Measurements from ENCODE around the gene KDM2B.
"Not testable (repeated sequence)": the region's sequence is repeated elsewhere in the genome, so short reads cannot be mapped to it uniquely, and the experiment has no call there.

Gene KDM2B

DNA sequence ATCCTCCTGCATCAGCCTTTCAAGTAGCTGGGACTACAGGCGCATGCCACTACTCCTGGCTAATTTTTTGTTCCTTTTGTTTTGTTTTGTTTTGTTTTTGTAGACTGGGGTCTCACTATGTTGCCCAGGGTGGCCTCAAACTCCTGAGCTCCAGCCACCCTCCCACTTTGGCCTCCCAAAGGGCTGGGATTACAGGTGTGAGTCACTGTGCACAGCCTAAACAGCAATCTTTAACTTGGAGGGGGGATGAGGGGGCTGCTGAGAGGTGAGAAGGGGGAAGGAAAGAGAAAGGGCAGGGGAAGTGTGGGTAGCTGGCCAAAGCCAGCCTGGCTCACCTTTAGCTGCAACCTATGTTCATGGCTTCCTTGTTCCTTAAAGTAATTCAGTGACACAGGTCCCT is 77.4 kb downstream of the KDM2B start:
- no peak for DNase-seq (ENCODE audit: low read depth in 2 of 2)

DNA sequence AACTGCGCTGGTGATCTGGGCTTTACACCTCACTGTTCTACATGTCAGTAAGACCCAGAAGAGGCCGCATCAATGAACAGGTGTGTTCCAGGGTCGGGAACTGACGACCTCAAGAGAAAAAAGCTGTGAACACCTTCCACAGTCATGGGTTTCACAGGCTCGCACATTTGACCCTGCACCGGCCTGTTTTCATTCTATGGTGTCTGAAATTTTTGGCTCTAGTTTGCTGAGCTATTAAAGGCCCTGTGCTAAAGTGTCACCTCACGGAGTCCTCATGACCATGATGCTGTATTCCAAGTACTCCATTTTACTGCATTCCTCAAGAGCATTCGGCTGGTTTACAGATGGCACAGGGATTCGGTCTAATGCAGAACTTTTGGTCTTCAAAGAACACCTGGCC is 78.9 kb downstream of the KDM2B start:
- no peak for DNase-seq (ENCODE audit: low read depth in 2 of 2)

DNA sequence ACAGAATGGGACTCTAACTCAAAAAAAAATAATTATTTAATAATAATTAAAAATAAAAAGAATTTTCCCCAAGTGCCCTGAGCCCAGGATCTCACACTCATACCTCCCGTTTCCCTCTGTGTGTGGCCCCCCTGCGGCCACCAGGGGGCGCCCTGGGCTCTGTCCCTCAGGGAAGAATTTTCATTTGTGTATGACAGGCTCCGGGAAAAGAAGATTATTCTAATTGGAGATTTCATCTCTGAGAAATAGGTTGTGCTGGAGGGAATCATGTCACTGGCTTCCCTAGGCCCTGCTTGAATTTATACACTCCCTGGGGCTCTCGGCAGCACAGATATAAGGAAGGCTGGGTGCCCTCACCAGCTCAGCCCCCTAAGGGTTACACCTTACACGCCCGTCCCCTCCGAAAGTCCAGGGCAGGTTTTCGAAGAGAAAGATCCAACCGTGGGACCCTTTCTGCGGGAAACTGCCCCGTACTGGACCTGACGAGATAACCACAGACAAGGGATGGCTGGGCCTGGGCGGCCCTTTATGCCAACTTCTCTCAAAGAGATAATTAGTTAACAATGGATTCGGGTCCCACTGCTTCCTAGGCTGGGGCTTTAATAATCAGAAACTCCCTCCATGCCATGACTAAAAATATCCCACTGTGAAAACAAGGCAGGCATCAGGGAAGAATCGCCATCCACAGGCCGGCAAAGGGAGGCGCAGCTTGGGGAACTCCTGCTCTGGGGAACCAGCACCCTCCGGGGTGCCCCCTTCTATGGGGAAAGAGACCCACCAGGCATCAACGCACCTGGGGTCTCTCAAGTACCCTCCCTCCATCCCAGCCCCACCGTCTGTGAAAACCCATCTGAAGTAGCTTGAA is 80.7 kb downstream of the KDM2B start:
- DNase-seq (ENCODE audit: low read depth in 2 of 2) = peak; percentile 50 to 71

DNA sequence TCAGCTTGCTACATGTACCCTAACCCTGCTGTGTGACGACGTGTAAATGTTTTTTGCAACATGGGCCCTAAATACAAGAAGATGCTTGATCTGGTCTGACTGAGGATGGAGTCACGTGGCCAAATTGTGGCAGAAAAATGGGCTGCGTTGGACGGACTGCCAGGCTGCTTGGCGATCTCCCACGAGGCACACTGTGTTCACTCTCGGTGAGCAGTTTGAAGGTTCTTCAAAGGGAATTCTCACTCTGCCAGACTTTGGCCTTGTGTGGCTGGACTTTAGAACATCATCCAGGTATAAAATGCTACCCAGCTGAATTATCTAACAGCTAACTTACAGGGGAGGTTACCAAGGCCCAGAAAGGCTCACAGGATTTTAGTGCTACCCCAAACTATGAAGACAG is 85.1 kb downstream of the KDM2B start:
- DNase-seq (ENCODE audit: low read depth in 2 of 2) = no peak

DNA sequence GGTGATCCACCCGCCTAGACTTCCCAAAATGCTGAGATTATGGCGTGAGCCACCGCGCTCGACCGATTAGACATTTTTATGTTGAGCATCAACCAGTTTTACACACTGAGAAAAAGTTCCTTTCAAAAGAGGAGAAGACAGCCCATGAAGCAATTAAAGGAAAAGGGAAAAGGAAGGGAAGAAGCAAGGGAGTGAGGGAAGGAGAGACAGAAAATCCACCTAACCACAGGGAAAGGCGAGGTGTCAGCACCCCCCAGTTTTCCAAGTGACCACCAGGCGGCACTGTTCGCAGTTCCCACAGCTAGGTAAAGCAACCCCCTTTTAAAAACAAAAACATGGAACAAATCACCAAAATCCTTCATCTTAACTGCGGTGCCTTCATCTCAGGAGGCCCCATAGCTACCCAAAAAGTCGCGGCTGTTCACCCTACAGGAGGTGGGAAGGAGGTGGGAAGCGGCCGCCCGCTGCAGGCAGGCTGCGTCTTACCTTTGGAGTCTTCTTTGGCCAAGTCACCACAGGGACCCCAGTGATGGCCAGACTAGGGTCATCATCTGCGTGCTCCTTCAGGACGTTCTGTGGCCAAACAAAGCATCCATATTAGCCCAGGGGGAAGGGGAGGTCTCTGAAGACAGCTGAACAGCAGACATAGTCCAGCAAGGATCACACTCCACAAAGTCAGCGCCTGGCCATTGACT is 86.6 kb downstream of the KDM2B start:
- DNase-seq (ENCODE audit: low read depth in 2 of 2) = peak; percentile 8 to 50

DNA sequence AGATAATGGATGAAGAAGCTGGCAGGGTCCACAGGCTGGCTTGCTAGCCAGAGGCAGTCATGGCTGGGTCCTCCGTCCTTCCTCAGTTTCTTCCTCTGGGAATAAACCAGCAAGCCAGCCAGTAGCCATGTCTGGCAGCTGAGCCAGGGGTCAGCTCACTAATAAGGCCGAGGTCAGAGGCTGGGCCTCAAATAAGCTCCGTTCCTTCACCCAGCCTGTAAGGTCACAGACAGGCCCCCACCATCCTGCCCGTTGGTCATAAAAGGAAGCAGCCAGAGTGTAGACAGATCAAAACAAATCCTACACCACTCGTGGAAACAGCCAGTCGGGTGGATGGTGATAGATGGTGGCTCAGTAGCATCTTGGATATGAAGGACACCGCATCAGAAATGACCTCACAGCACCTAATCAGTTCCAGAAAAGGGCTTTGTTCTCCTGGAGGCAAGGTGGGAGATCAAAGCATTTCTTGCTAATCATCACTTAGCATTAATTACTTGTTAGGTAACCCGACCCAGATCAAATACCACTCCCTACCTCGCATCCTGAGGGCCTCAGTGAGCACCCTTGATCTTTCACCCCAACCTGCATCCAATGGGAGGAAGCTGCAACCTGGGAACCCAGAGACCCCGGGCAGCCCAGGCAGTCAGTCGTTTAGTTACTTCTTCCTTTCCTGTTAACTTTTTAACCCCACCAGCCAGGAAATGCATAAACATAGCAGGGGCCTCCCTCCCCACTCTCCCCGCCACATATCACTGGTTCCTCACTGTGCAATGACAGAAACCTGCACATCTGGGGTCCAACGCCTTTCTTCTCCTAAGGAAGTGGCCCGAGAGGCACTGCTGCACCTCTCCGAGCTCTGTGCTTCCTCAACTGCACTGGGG is 90.2 kb downstream of the KDM2B start:
- no peak for DNase-seq (ENCODE audit: low read depth in 2 of 2)

DNA sequence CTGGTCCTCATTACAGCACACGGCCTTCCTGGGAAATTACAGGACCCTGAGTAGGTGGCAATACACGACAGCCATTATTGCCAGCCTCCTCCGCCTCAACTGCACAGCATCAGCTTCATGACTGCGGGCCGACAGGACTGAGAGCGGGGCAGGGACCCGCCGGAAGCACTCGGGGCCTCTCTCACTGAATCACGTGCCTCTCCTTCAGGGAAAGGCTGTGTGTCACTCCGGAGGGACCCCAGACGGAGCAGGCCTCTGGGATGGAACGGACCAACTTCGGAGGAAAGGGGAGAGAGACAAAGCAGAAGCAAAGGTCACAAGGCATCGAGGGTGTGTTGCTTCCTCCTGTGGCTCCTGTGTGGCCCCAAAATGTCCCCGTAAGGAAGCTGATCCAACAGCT is 90.9 kb downstream of the KDM2B start:
- no peak for DNase-seq (ENCODE audit: low read depth in 2 of 2)

DNA sequence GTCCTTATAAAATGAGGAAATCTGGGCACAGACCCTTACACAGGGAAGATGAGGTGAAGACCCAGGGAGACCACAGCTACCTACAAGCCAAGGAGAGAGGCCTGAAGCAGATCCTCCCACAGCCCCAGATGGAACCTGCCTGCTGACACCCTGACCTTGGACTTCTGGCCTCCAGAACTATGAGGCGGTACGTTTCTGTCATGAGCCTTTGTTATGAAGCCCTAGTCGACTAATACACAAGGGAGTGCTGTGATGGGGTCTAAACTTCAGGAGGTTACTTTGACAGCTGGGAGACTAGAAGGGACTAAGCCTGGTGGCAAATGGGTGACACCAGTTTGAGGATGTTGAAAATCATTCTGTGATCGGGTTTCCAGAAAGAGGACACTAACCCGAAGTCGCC is 95.9 kb downstream of the KDM2B start:
- DNase-seq (ENCODE audit: low read depth in 2 of 2) = no peak

DNA sequence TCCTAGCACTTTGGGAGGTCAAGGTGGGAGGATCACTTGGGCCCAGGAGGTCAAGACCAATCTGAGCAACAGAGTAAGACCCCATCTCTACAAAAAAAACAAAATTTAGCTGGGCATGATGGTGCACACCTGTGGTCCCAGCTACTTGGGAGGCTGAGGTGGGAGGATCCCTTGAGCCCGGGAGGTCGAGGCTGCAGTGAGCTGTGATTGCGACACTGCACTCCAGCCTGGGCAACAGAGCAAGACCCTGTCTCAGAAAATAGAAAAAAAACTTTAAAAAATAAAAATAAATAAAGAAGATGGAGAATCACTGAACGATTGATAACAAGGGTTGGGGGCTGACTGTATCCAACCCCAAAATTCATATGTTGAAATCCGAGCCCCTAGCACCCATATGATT is 96.3 kb downstream of the KDM2B start:
- not testable (repeated sequence) for DNase-seq (ENCODE audit: low read depth in 2 of 2)

DNA sequence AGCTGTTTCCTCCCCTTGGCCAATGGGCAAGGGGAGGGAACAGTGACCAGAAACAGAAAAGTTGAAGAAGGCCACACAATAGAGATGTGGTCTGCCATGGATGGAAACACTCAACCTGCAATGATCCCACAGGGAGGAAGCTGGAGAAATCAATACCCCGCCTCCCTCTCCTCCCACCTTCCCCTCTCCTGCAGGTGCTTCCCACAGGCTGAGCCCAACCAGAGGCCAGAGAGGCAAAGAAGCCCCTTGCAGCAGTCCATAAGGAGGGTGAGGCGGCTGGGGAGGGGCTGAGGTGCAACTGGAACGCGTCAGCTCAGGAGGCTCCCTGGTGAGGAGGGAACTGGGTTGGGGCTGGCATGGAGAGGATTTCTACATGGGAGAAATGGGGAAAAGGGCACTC is 96.9 kb downstream of the KDM2B start:
- no peak for DNase-seq (ENCODE audit: low read depth in 2 of 2)

DNA sequence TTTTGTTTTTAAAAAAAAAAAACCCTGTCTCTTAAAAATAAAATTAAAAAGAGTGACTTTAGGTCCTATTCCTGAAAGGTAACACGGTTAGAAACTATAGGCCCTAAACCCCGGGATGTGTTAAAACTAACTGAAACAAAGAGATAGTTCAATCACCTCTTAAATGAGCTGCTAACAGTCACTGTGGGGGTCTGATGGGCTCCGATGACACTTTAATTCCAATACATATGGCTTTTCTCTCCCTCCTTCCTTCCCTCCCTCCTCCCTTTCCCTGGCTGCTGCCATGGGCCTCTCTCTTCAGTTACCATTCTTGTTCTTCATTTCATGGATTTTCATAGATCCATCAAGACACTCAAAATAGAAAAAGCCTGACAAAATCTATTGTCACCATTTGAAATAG is 104.3 kb downstream of the KDM2B start:
- no peak for DNase-seq (ENCODE audit: low read depth in 2 of 2)

DNA sequence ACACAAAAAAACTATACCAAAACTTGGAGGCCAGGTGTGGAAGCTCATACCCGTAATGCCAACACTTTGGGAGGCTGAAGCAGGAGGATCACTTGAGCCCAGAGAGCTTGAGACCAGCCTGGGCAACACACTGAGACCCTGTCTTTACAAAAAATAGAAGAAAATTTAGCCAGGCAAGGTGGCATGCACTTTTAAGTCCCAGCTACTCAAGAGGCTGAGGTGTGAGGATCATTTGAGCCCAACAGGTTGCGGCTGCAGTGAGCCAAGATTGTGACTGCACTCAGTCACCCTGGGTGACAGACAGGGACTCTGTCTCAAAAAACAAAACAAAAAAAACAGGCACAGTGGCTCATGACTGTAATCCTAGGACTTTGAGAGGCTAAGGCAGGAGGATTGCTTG is 105.5 kb downstream of the KDM2B start:
- DNase-seq (ENCODE audit: low read depth in 2 of 2) = no peak

DNA sequence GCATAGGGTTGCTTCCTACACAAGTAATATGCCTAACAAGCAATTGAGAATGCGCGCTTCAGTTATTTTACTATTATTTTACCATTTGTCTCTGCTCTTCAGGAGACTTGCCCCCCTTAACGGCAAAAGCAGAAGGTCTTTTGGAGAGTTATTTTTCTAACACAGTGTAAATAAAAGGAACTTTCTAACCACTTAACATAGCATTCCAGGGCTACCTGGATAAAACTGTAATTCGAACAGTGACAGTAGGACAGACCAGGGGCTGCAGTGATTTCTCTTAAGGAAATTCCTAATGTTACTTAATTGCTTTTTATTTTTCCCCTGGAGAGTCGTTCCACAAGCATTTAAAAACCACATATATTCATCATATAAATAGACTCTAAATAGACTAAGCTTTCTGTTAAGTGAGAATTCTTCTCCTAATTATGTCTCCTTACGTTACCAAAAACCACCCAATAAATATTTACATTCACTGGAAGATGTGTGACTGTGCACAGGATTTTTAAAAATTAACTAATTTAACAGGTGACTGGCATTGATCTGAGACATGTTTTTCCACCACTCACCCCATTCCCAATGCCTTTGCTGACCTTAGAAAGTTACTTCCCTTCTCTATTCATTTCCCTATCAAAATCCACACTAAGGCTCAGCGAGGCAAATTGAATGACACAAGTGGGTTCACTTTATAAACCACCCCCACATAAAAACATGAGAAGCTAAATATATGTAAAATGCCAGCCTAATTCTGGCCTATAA is 108.5 kb downstream of the KDM2B start:
- no peak for DNase-seq (ENCODE audit: low read depth in 2 of 2)

DNA sequence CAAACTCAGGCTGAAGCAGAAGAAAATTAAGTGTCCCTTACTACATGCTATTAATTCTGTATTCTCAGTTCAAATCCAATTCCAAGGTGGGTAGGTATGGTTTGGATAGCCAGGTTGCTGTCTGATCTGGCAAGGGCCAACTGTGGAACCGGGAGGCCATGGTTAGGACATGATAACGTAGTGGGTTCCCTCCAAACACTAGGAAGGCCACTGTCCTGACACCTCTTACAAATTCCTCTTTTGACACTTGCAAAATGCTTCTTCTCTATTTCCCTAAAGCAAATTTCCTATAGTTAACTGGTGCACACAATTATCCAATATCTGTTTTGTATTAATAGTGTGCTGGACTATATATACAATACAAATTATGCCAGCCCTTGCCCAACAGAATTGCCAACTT is 110.1 kb downstream of the KDM2B start:
- DNase-seq (ENCODE audit: low read depth in 2 of 2) = no peak

DNA sequence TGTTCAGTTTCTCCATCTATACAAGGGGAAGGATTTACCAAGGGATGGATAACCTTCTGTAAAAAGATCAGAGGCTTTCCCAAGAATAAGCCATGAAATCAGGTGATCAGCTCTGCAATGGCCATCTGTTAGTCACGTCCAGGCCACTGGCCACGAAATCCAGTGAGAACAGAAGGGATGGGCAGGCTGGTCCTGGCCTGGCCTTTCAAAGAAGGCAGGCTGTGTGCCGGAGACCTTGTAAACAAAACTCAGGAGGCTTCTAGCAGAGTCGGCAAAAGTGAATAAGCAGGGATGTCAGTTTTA is 112.4 kb downstream of the KDM2B start:
- no peak for DNase-seq (ENCODE audit: low read depth in 2 of 2)

DNA sequence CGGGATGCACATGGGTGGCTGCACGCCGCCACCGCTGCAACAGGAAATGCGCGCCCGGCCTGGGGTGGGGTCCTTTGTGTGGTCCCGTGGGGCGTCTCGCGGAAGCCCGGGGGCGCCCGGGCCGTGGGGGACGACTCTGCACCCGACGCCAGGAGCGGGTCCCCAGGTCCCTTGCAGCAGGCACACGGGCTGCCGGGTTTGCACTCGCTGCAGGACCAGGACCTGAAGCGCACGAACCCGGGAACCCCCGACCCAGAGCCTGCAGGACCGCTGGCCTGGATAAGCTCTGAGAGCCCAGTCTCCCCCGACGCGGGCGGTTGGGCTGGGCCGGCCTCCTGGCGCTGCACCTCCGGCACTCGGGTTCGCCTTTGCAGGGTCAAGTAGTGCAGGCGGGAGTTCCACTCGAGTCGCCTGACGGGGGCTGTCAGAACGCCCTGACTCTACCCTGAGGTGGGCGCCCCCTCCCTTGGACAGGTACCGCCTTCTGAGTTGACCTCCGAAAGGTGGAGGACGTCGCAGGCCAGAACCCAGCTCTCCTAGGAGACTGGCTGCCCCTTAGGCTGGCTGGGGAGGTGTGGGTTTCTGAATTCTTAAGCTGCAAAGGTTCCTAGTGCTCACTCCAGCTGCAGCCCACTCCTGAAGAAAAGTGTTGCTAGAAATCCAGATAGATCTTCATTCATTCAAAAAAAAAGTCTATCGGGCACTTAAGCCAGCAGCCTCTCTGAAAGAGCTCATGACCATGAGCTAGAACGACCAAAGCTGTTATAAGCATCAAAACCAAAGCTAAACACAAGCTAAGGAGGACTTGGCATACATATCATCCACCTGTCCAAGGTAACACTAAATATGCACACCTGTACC is 113.0 kb downstream of the KDM2B start:
- DNase-seq (ENCODE audit: low read depth in 2 of 2) = no peak

DNA sequence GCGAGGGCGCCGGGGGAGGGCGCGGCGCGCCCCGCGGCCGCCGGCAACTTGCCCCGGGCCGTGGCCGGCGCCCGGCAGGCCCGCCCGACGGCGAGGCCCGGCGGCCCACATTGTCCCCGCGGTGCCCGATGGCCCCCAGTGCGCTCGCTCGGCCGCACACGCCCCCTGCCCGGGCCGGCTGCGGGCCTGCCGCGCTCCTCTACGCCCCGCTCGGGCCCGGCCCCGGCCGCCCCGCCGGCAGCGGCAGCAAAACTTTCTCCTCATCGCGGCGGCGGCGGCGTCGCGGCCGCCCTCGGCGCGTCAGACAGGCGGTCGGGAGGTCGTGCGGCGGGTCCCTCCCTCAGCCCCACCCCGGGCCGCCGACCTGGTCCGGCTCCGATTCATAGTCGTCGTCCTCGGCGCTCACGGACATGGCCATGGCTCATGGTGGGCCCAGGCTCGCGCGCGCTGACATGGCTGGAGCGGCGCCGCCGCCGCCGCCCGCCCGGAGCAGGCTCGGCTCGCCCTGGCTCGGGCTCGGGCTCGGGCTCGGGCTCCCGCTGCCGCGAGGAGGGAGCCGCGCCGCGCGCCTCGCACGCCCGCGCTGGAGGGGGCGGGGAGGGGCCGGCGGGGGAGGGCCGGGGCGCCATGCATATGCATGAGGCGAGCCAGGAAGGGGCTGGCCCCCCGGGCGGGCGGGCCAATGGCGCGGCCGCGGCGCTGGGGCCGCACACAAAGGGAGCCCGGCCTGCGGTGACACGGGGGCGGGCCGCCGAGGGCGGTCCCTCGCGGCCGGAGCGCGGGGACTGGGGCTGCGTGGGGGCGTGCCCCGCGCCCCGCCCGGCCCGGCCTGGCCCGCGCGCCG is 113.8 kb downstream of the KDM2B start:
- DNase-seq (ENCODE audit: low read depth in 2 of 2) = peak; percentile 68 to 81

DNA sequence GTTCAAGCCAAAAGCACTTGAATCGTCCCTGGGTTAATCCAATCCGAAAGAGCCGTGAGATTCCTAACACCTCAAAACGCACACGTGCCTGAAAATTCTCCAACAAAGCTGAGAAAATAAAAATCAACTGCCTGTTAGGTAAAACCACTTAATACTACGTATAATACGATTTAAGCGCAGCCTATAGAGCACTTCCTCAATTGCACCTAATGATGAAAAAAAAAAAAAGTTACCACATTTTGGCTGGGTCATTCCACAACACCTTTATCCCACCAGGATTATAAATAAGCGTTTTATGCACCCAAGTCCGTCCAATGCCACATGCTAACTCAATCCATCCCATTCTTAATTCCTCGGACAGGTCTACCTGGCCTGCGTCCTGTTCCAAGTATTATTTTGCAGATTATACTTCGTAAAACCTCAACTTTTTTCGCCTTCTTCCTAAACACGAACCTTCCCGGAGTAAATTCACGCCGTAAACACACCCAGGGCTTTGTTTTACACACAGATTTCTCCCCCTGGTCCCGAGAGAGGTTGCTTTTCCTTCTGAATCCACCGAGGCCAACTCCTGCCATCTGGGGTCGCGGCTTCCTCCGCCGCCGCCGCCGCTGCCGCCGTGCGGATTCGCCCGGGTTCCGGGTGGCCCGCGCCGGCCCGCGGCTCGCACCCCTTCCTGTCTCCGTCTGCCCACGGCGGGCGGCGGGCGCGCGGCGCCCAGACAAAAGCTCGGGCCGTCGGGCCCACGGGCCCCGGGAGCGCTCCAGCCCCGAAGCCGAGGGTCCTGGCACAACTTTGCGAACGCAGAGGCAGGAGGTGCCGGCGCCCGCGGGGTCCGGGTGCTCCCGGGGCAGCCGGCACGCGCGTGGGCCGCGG is 114.7 kb downstream of the KDM2B start:
- peak in 1 of 2 donors; percentile 13 for DNase-seq (ENCODE audit: low read depth in 2 of 2)

DNA sequence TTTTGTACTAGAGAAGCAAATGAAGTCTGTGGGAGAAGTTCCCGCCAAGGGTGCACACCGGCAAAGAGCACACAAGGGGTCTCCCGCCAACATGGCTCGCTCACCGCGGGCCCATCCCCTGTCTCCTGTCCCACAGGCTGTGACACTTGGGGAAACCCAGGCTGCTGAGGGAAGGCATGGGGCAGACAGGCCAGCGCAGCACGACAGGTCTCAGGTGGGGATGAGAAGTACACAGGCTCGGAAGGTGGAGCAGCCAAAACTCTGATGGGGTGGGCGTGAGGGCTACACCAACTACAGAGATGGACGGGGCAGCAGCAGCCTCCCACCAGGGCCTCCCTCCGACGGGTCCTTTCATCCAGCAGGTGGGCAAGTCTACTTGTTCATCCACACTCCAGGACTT is 116.5 kb downstream of the KDM2B start:
- no peak for DNase-seq (ENCODE audit: low read depth in 2 of 2)
